MCF 10A (cell line): ENCODE measurements around the gene FAT1. TPM values are rescaled to one million over a fixed set of nuclear protein-coding genes. Genes with fewer than 3 reads are reported as not detected.
A peak's percentile ranks its signal among the peaks of the same experiment; 100 is the strongest.

Experiments
- BruUV-seq: library from RNA; stranded (reverse); fragments of 400-500 nt; replicated peaks from 2 replicates; lab custom pipeline; 2021; lab: Mats Ljungman, UMichigan
- CTCF ChIA-PET: fragments of 300-600 bp; sonication (Branson Sonifier 250); formaldehyde crosslinking; extraction: SDS; loops from one replicate; lab custom pipeline; 2021; ENCODE audit warnings: antibody characterized with exemption, inconsistent platforms; lab: Yijun Ruan, JAX
- POLR2A ChIA-PET: fragments of 300-600, 350-650 bp; sonication (Branson Sonifier 250); formaldehyde crosslinking; extraction: SDS; loops from one replicate; lab custom pipeline; 2020; ENCODE audit warnings: antibody characterized with exemption, inconsistent platforms; lab: Yijun Ruan, JAX
- DNase-seq: peaks from one replicate; pipeline ENCODE4 v3.0.0-alpha.2; 2018; ENCODE audit not compliant: unreplicated experiment
- H3K27ac Mint-ChIP-seq: one replicate; pipeline ENCODE4 v1.8.0; 2022; ENCODE audit warnings: mild to moderate bottlenecking, low read depth, mixed read lengths; ENCODE audit not compliant: unreplicated experiment
- H3K27me3 Mint-ChIP-seq: one replicate; pipeline ENCODE4 v1.8.0; 2022; ENCODE audit warnings: mixed read lengths; ENCODE audit not compliant: insufficient read depth, unreplicated experiment
- H3K36me3 Mint-ChIP-seq: one replicate; pipeline ENCODE4 v1.8.0; 2022; ENCODE audit warnings: mild to moderate bottlenecking, moderate library complexity, mixed read lengths; ENCODE audit not compliant: insufficient read depth, unreplicated experiment
- H3K4me1 Mint-ChIP-seq: one replicate; pipeline ENCODE4 v1.8.0; 2022; ENCODE audit warnings: mixed read lengths; ENCODE audit not compliant: insufficient read depth, unreplicated experiment
- H3K4me3 Mint-ChIP-seq: one replicate; pipeline ENCODE4 v1.8.0; 2022; ENCODE audit warnings: mild to moderate bottlenecking, moderate library complexity, mixed read lengths; ENCODE audit not compliant: unreplicated experiment
- H3K9me3 Mint-ChIP-seq: one replicate; pipeline ENCODE4 v1.8.0; 2022; ENCODE audit warnings: mixed read lengths; ENCODE audit not compliant: unreplicated experiment
- CTCF ChIP-seq: fragments of 200-600 bp; IDR thresholded peaks from one replicate; pipeline ENCODE4 v1.8.0; 2022; ENCODE audit warnings: antibody characterized with exemption, mild to moderate bottlenecking; ENCODE audit not compliant: unreplicated experiment
- intact Hi-C: fragments of 100-400 bp; cut with micrococcal nuclease; formaldehyde crosslinking; loops from 2 replicates; pipeline ENCODE4 v1.14.1; 2022
- total RNA-seq: library from RNA; stranded (reverse); gene quantifications from 2 replicates; pipeline ENCODE4 v1.2.3, GENCODE V29; 2022

The FAT1 gene
- total RNA-seq, 1 experiment from 2014 or later: 165 TPM

GRCh38 chr4:186691396-186691795 lies 32.3 kb downstream of the FAT1 start:
- BruUV-seq: no TSS peak
- no peak for TF ChIP-seq CTCF
- H3K27ac Mint-ChIP-seq: no peak overlapping the region

GRCh38 chr4:186689476-186689875 lies 34.2 kb downstream of the FAT1 start:
- Mint-ChIP-seq H3K27me3 (no peaks in the 10 kb centered on the region), H3K9me3 (no peaks in the 10 kb centered on the region), H3K4me1 (peaks cover 47% of the 10 kb centered on the region), H3K36me3 (peaks cover 16% of the 10 kb centered on the region), H3K27ac (no peak overlapping the region), H3K4me3 (no peak overlapping the region)
- POLR2A ChIA-PET: no interaction called here
- TF ChIP-seq CTCF: no peak
- no peak for DNase-seq
- CTCF ChIA-PET: no interaction called here
- intact Hi-C loops: no loop called here
- no TSS peak for BruUV-seq

More at GRCh38 chr4:186691396-186691795, 32.3 kb downstream of the FAT1 start:
- H3K4me1 Mint-ChIP-seq: peaks cover 35% of the 10 kb centered on the region
- intact Hi-C loops: no loop called here
- ChIA-PET CTCF (interaction anchor here (0.6 kb wide), 1 partner anchor 964 kb away, joined by 3 read pairs; no protein-coding TSS in a partner anchor), POLR2A (interaction anchor here (0.8 kb wide), 1 partner anchor 9 kb away, joined by 3 read pairs; no protein-coding TSS in a partner anchor)
- H3K9me3 Mint-ChIP-seq: no peaks in the 10 kb centered on the region
- no peak for DNase-seq
- H3K4me3 Mint-ChIP-seq: no peak overlapping the region
- no peaks in the 10 kb centered on the region for H3K27me3 Mint-ChIP-seq
- peaks cover 15% of the 10 kb centered on the region for H3K36me3 Mint-ChIP-seq

- H3K9me3 Mint-ChIP-seq: no peaks in the 10 kb centered on the region
- no peak for DNase-seq
- peaks cover 39% of the 10 kb centered on the region for H3K4me1 Mint-ChIP-seq
- H3K36me3 Mint-ChIP-seq: peaks cover 16% of the 10 kb centered on the region
- BruUV-seq: no TSS peak
- CTCF ChIA-PET: interaction anchor here (0.6 kb wide), 2 partner anchors 393 to 1185 kb away, joined by 3 read pairs; no protein-coding TSS in a partner anchor
- no peak overlapping the region for H3K4me3 Mint-ChIP-seq
- TF ChIP-seq CTCF: no peak
- POLR2A ChIA-PET: no interaction called here
- peak overlapping the region; percentile 27 for H3K27ac Mint-ChIP-seq
- intact Hi-C loops: no loop called here
- no peaks in the 10 kb centered on the region for H3K27me3 Mint-ChIP-seq
These were observed 35.3 kb downstream of the FAT1 start for GRCh38 chr4:186688150-186688943.

- no peak for DNase-seq
- H3K4me3 Mint-ChIP-seq: no peak overlapping the region
- no peaks in the 10 kb centered on the region for H3K9me3 Mint-ChIP-seq
- peaks cover 9% of the 10 kb centered on the region for H3K36me3 Mint-ChIP-seq
- ChIA-PET CTCF (interaction anchor here (0.6 to 1.0 kb wide), 2 partner anchors 18 to 495 kb away, joined by 3 to 7 read pairs; no protein-coding TSS in a partner anchor), POLR2A (interaction anchor here (1.2 kb wide), 1 partner anchor 25 kb away, joined by 3 read pairs; no protein-coding TSS in a partner anchor)
- intact Hi-C loops: no loop called here
- no TSS peak for BruUV-seq
- no peak for TF ChIP-seq CTCF
- H3K27me3 Mint-ChIP-seq: no peaks in the 10 kb centered on the region
- H3K27ac Mint-ChIP-seq: no peak overlapping the region
- peaks cover 37% of the 10 kb centered on the region for H3K4me1 Mint-ChIP-seq
These were observed 36.4 kb downstream of the FAT1 start for GRCh38 chr4:186687265-186687664.
